ENCODE measurements around the gene SZT2.
A peak's percentile ranks its signal among the peaks of the same experiment; 100 is the strongest.

Gene SZT2

DNA sequence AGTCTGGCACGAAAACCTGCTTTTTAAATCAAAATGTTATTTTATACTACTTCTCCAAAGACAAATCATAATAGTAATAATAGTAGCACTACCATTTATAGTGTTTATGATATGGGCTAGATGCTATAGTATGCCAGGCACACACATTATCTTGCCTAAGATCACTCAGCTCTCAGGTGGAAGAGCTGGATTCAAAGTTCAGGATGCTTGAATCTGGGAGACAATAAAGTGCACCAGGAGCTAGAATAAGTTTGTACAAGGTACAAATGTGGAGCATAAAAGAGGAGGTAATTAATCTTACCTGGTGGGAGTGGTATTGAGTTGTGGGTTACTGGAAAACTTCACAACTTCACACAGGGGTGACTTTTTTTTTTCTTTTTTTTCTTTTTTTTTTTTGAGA, 11.9 kb upstream of the SZT2 start:
- H3K9ac ChIP-seq (ENCODE audit: low read length): no peak overlapping the region
- no peak overlapping the region for H3K27ac ChIP-seq (ENCODE audit: low read depth, low read length)
- H3K27me3 ChIP-seq (ENCODE audit: control insufficient read depth in 1 of 2, insufficient read depth in 2 of 2, low read length in 2 of 2): no peaks in the 10 kb centered on the region
- H3K4me3 ChIP-seq (ENCODE audit: low read depth in 1 of 2, low read length in 2 of 2): no peak overlapping the region
- H3K9me3 ChIP-seq (ENCODE audit: low read length): no peaks in the 10 kb centered on the region
- peaks cover 8% of the 10 kb centered on the region for H3K4me1 ChIP-seq (ENCODE audit: insufficient read depth, low read length)
- H3K36me3 ChIP-seq (ENCODE audit: insufficient read depth, low read length): peaks cover 34% of the 10 kb centered on the region

GRCh38 chr1:43379476-43379875, 10.2 kb upstream of the SZT2 start:
- no peaks in the 10 kb centered on the region for H3K27me3 ChIP-seq (ENCODE audit: control insufficient read depth in 1 of 2, insufficient read depth in 2 of 2, low read length in 2 of 2)

DNA sequence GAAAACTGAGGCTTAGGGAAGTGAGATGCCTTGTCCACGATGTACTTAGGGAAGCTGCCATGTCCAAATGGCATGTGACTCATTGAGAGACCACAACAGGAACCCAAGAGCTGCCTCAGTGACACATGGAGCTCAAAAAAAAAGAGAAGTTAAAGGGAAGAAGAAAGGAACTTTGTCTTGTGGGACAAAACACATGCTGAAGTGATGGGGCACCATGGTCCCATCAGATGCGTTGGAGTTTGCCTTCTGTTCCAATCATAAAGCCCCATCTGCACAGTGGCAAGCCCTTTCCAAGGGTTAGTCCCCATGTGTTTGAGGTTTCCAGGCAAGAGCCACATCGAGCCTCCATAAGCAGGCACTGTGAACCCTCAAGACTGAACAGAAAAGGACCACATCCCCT, 8.1 kb upstream of the SZT2 start:
- Histone ChIP-seq H3K4me1 (ENCODE audit: insufficient read depth, low read length) (peaks cover 8% of the 10 kb centered on the region), H3K27me3 (ENCODE audit: control insufficient read depth in 1 of 2, insufficient read depth in 2 of 2, low read length in 2 of 2) (no peaks in the 10 kb centered on the region), H3K36me3 (ENCODE audit: insufficient read depth, low read length) (peaks cover 58% of the 10 kb centered on the region), H3K9me3 (ENCODE audit: low read length) (no peaks in the 10 kb centered on the region), H3K4me3 (ENCODE audit: low read depth in 1 of 2, low read length in 2 of 2) (no peak overlapping the region), H3K9ac (ENCODE audit: low read length) (no peak overlapping the region), H3K27ac (ENCODE audit: low read depth, low read length) (no peak overlapping the region)

More at GRCh38 chr1:43379476-43379875, 10.2 kb upstream of the SZT2 start:
- H3K9ac ChIP-seq (ENCODE audit: low read length): no peak overlapping the region
- H3K4me1 ChIP-seq (ENCODE audit: insufficient read depth, low read length): peaks cover 8% of the 10 kb centered on the region
- no peak overlapping the region for H3K4me3 ChIP-seq (ENCODE audit: low read depth in 1 of 2, low read length in 2 of 2)
- H3K9me3 ChIP-seq (ENCODE audit: low read length): no peaks in the 10 kb centered on the region
- no peak overlapping the region for H3K27ac ChIP-seq (ENCODE audit: low read depth, low read length)
- H3K36me3 ChIP-seq (ENCODE audit: insufficient read depth, low read length): peaks cover 39% of the 10 kb centered on the region

GRCh38 chr1:43382027-43382779, 7.5 kb upstream of the SZT2 start:
- Histone ChIP-seq H3K36me3 (ENCODE audit: insufficient read depth, low read length) (peaks cover 64% of the 10 kb centered on the region), H3K27me3 (ENCODE audit: control insufficient read depth in 1 of 2, insufficient read depth in 2 of 2, low read length in 2 of 2) (no peaks in the 10 kb centered on the region), H3K4me3 (ENCODE audit: low read depth in 1 of 2, low read length in 2 of 2) (no peak overlapping the region), H3K9ac (ENCODE audit: low read length) (no peak overlapping the region), H3K27ac (ENCODE audit: low read depth, low read length) (no peak overlapping the region), H3K4me1 (ENCODE audit: insufficient read depth, low read length) (peaks cover 8% of the 10 kb centered on the region), H3K9me3 (ENCODE audit: low read length) (no peaks in the 10 kb centered on the region)

GRCh38 chr1:43383449-43383848, 6.2 kb upstream of the SZT2 start:
- no peaks in the 10 kb centered on the region for H3K27me3 ChIP-seq (ENCODE audit: control insufficient read depth in 1 of 2, insufficient read depth in 2 of 2, low read length in 2 of 2)
- peaks cover 71% of the 10 kb centered on the region for H3K36me3 ChIP-seq (ENCODE audit: insufficient read depth, low read length)
- H3K9me3 ChIP-seq (ENCODE audit: low read length): no peaks in the 10 kb centered on the region
- H3K4me3 ChIP-seq (ENCODE audit: low read depth in 1 of 2, low read length in 2 of 2): no peak overlapping the region
- no peak overlapping the region for H3K27ac ChIP-seq (ENCODE audit: low read depth, low read length)
- H3K4me1 ChIP-seq (ENCODE audit: insufficient read depth, low read length): peaks cover 15% of the 10 kb centered on the region
- H3K9ac ChIP-seq (ENCODE audit: low read length): no peak overlapping the region

DNA sequence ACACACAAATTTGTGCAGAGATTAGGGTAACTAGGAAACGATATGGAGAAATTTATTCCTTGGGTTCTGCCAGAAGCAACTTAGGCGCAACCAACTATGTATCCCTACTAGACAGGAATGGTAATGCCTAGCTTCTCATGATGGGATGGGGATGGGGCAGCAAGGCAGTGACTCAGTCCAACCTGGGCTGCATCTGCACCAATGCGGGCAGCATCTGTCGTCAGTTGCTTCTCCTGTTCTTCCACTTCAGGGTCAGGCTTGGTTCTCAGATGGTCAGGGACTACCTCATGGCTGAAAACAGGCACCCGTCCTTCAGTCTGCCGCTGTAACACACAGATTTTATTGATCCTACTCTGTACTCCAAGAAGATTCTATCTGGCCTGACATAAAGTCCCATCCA, 3.0 kb upstream of the SZT2 start:
- Histone ChIP-seq H3K27ac (ENCODE audit: low read depth, low read length) (no peak overlapping the region), H3K9ac (ENCODE audit: low read length) (no peak overlapping the region), H3K4me1 (ENCODE audit: insufficient read depth, low read length) (peaks cover 36% of the 10 kb centered on the region), H3K36me3 (ENCODE audit: insufficient read depth, low read length) (peaks cover 59% of the 10 kb centered on the region), H3K9me3 (ENCODE audit: low read length) (no peaks in the 10 kb centered on the region), H3K4me3 (ENCODE audit: low read depth in 1 of 2, low read length in 2 of 2) (no peak overlapping the region), H3K27me3 (ENCODE audit: control insufficient read depth in 1 of 2, insufficient read depth in 2 of 2, low read length in 2 of 2) (no peaks in the 10 kb centered on the region)

DNA sequence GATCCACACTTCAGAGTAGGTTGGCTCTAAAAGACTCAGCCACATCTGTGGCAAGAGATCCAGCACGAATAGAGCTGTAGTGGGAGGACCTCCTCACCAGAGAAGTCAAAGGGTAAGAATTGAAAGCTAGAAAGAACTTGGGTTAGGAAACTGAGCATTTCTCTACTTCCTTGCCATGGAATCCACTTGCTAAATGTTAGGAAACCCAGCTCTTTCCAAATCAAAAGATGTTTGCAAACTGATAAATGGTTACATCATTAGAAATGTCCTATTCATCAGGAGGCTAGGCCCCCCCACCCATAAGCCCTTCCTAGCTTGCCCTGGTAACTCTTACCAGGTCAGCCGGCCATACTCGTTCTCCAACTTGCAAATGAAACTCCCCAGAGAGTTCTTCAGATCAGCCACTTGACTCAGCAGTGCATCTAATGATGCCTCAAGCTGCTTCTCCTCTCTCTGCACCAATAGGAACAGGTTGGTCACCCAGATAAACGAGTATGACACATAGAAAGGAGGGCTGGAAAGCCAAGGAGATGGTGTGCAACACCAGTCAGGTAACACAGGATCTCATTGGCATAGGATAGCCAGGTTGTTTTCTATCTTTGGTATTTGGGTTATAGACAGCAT, 1.6 kb upstream of the SZT2 start:
- peak overlapping the region in 1 of 2 donors; percentile 90 for H3K4me3 ChIP-seq (ENCODE audit: low read depth in 1 of 2, low read length in 2 of 2)
- H3K36me3 ChIP-seq (ENCODE audit: insufficient read depth, low read length): peaks cover 52% of the 10 kb centered on the region
- no peak overlapping the region for H3K9ac ChIP-seq (ENCODE audit: low read length)
- no peaks in the 10 kb centered on the region for H3K27me3 ChIP-seq (ENCODE audit: control insufficient read depth in 1 of 2, insufficient read depth in 2 of 2, low read length in 2 of 2)
- no peaks in the 10 kb centered on the region for H3K9me3 ChIP-seq (ENCODE audit: low read length)
- H3K27ac ChIP-seq (ENCODE audit: low read depth, low read length): no peak overlapping the region
- H3K4me1 ChIP-seq (ENCODE audit: insufficient read depth, low read length): peaks cover 32% of the 10 kb centered on the region

DNA sequence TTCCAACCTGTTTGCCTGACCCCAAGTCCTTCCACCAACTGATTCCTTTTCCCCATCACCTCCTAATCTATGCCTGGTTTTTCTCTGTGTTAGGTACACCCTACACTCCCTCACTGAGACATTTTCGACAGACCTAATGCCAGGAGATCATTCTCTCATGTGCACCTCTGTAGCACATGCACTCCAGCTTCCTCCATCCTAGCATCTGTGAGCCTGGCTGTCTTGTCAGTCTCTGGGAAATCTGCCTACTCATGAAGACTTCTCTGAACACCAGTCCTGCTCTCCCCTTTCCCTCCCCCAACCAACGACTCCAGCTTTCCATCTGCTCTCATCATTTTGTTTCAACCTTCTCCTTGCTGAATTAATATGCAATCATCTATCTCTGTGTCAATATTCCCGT, 1.1 kb upstream of the SZT2 start:
- H3K27me3 ChIP-seq (ENCODE audit: control insufficient read depth in 1 of 2, insufficient read depth in 2 of 2, low read length in 2 of 2): no peaks in the 10 kb centered on the region
- no peaks in the 10 kb centered on the region for H3K9me3 ChIP-seq (ENCODE audit: low read length)
- H3K36me3 ChIP-seq (ENCODE audit: insufficient read depth, low read length): peaks cover 52% of the 10 kb centered on the region
- H3K4me1 ChIP-seq (ENCODE audit: insufficient read depth, low read length): peaks cover 33% of the 10 kb centered on the region
- H3K9ac ChIP-seq (ENCODE audit: low read length): peak overlapping the region; percentile 75
- H3K27ac ChIP-seq (ENCODE audit: low read depth, low read length): no peak overlapping the region
- peak overlapping the region; percentile 69 to 90 for H3K4me3 ChIP-seq (ENCODE audit: low read depth in 1 of 2, low read length in 2 of 2)

DNA sequence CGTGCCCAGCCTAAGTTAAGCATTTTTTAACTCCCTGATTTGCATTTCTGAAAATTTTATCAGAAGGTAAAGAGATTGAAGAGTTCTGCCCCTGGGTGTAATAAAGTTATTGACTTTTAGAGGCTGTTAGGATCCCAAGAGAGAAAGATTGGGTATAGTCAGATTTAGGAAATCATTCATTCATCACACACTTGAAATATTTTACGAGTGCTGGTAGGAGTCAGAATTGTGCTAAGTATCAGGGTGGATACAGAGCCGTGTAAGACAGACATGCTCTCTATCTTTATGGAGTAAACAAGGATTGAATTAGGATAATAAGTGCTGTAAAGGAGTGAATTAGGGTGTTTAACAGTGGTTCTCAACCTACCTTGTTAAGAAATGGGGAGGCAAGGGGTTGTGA, 3.0 kb downstream of the SZT2 start:
- no peaks in the 10 kb centered on the region for H3K27me3 ChIP-seq (ENCODE audit: control insufficient read depth in 1 of 2, insufficient read depth in 2 of 2, low read length in 2 of 2)
- H3K4me1 ChIP-seq (ENCODE audit: insufficient read depth, low read length): peaks cover 33% of the 10 kb centered on the region
- no peak overlapping the region for H3K4me3 ChIP-seq (ENCODE audit: low read depth in 1 of 2, low read length in 2 of 2)
- H3K9ac ChIP-seq (ENCODE audit: low read length): no peak overlapping the region
- H3K9me3 ChIP-seq (ENCODE audit: low read length): no peaks in the 10 kb centered on the region
- H3K36me3 ChIP-seq (ENCODE audit: insufficient read depth, low read length): peaks cover 21% of the 10 kb centered on the region
- no peak overlapping the region for H3K27ac ChIP-seq (ENCODE audit: low read depth, low read length)

DNA sequence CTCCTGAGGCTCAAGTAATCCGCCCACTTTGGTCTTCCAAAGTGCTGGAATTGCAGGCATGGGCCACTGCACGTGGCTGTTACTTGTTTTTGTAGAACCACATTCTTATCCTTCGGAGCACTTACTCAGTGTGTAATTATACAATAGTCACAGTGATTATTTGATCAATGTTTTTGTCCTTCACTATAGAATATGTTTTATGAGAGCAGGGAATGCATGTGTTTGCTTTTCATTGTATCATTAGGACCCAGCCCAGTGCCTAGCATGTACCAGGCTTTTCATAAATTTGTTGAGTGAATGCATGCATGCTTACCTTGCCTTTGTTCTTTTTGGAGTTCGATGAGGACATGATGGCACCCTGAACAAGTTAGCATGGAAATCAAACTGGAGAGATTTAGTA, 5.8 kb downstream of the SZT2 start:
- no peak overlapping the region for H3K4me3 ChIP-seq (ENCODE audit: low read depth in 1 of 2, low read length in 2 of 2)
- no peak overlapping the region for H3K9ac ChIP-seq (ENCODE audit: low read length)
- no peaks in the 10 kb centered on the region for H3K9me3 ChIP-seq (ENCODE audit: low read length)
- H3K36me3 ChIP-seq (ENCODE audit: insufficient read depth, low read length): peaks cover 23% of the 10 kb centered on the region
- peaks cover 15% of the 10 kb centered on the region for H3K4me1 ChIP-seq (ENCODE audit: insufficient read depth, low read length)
- no peak overlapping the region for H3K27ac ChIP-seq (ENCODE audit: low read depth, low read length)
- no peaks in the 10 kb centered on the region for H3K27me3 ChIP-seq (ENCODE audit: control insufficient read depth in 1 of 2, insufficient read depth in 2 of 2, low read length in 2 of 2)

DNA sequence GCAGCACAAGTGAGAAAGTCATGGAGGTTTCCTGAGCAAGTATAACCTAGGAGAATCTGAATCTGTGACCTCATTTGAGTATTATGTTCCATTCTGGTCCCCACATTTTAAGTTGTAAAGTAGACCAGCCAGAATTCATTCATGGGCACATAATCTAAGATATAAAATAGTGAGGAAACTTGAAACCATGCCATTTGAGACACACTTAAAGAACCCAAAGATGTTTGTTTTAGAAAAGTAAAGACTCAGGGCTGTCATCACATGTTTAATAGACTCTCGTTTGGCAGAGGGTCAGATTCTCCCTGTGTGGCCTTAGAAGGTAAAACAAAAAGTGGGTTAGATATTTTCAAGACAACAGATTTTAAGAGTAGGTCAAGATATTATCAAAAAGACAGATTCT, 6.4 kb downstream of the SZT2 start:
- H3K36me3 ChIP-seq (ENCODE audit: insufficient read depth, low read length): peaks cover 23% of the 10 kb centered on the region
- no peaks in the 10 kb centered on the region for H3K9me3 ChIP-seq (ENCODE audit: low read length)
- no peak overlapping the region for H3K9ac ChIP-seq (ENCODE audit: low read length)
- H3K4me1 ChIP-seq (ENCODE audit: insufficient read depth, low read length): peaks cover 10% of the 10 kb centered on the region
- H3K27me3 ChIP-seq (ENCODE audit: control insufficient read depth in 1 of 2, insufficient read depth in 2 of 2, low read length in 2 of 2): no peaks in the 10 kb centered on the region
- H3K4me3 ChIP-seq (ENCODE audit: low read depth in 1 of 2, low read length in 2 of 2): no peak overlapping the region
- H3K27ac ChIP-seq (ENCODE audit: low read depth, low read length): no peak overlapping the region

DNA sequence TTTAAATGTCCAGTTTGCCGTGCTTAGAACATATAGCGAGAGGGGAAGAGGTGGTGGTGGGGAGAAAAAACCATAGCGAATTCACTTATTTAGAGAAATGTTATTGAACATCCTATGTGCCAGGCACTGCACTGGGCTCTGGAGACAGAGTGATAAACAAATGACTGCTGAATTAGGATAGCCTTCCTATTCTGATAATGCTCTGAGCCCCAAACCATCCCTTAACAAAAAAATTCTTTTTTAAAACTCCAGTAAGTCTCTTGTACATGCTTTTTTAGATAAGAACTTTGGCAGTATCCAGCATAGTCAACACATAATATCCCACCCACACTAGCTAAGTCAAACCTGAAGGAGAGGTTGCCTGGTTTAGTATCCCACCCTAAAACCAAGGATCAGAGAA, 8.5 kb downstream of the SZT2 start:
- H3K27ac ChIP-seq (ENCODE audit: low read depth, low read length): no peak overlapping the region
- no peaks in the 10 kb centered on the region for H3K4me1 ChIP-seq (ENCODE audit: insufficient read depth, low read length)
- H3K9me3 ChIP-seq (ENCODE audit: low read length): no peaks in the 10 kb centered on the region
- peaks cover 23% of the 10 kb centered on the region for H3K36me3 ChIP-seq (ENCODE audit: insufficient read depth, low read length)
- no peak overlapping the region for H3K4me3 ChIP-seq (ENCODE audit: low read depth in 1 of 2, low read length in 2 of 2)
- H3K27me3 ChIP-seq (ENCODE audit: control insufficient read depth in 1 of 2, insufficient read depth in 2 of 2, low read length in 2 of 2): no peaks in the 10 kb centered on the region
- no peak overlapping the region for H3K9ac ChIP-seq (ENCODE audit: low read length)

Data from muscle layer of colon (tissue), 2 donors.